HG03108 (cell line): ENCODE data around the gene SLC25A5.
A peak's percentile ranks its signal among the peaks of the same experiment; 100 is the strongest.
"Not testable (repeated sequence)": the region's sequence is repeated elsewhere in the genome, so short reads cannot be mapped to it uniquely, and the experiment has no call there.

Source experiments
- ATAC-seq: cut with Tn5 transposase; IDR thresholded peaks from one replicate; pipeline ENCODE4 v1.9.1; 2021; ENCODE audit warnings: moderate library complexity; ENCODE audit not compliant: unreplicated experiment

Gene SLC25A5

GRCh38 chrX:119502727-119503483 lies 34.7 kb downstream of the SLC25A5 start:
- ATAC-seq, result no peak

GRCh38 chrX:119503484-119503861 lies 35.2 kb downstream of the SLC25A5 start:
- no peak for ATAC-seq

- not testable (repeated sequence) for ATAC-seq
Measured at GRCh38 chrX:119505145-119505544, 36.9 kb downstream of the SLC25A5 start.

GRCh38 chrX:119505945-119506344 lies 37.7 kb downstream of the SLC25A5 start:
- ATAC-seq, result no peak

GRCh38 chrX:119507206-119507605 lies 39.0 kb downstream of the SLC25A5 start:
- no peak for ATAC-seq

- ATAC-seq, result peak; percentile 59
Measured at GRCh38 chrX:119512146-119512800, 44.0 kb downstream of the SLC25A5 start.

DNA sequence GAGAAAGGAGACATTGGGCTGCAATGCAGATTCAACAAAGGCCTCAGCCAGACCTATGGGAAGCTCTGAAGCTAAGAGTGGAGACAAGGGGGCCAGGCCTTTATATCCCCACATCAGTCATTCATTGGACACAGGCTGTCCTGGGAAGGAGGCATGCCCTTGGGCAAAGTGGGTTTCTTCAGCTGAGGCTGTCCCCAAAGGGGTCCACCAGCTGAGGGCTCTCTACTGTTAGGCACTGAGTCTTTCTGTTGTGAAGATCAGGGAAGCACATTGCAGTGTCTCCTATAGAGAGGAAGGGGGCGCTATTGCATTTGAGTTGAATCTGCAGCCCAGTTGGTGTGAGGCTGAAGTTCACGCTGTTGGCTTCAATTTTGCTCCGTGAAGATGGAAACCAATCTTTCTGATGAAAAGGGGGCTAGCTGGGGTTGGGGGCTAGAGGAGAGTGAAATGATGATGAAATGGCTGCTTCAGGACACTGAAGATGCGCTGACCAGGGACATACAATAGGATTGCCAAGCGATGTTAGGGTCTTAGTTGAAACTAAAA lies 48.0 kb downstream of the SLC25A5 start:
- peak; percentile 88 for ATAC-seq

DNA sequence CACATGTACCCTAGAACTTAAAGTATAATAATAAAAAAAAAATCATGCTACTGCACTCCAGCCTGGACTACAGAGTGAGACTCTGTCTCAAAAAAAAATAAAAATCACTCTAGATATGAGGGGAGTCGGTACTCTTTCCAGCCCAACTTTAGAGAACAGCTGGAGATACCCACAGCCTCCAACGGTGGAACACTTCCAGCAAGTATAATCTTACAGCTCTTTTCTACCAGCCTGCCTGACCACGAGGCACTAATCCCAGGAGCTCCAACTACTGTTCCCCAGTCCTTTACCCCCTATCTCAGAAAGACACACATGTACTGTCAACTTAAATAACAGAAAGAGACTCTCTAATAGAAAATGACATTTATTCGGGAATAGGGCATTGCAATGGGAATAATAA lies 50.1 kb downstream of the SLC25A5 start:
- no peak for ATAC-seq
